ENCODE data around the gene MSANTD2. TPM values are rescaled to one million over a fixed set of nuclear protein-coding genes. Genes with fewer than 3 reads are reported as not detected.

MSANTD2 gene
- total RNA-seq, 2 experiments from 2014 or later, result 9.5 to 10.5 TPM

- H3K27ac Mint-ChIP-seq, result no peak overlapping the region
- no peaks in the 10 kb centered on the region for H3K9me3 Mint-ChIP-seq
- no peak for DNase-seq
- ChIA-PET POLR2A (no interaction called here), CTCF (no interaction called here)
- no peak overlapping the region for H3K4me3 Mint-ChIP-seq
- H3K4me1 Mint-ChIP-seq, result no peaks in the 10 kb centered on the region
- H3K36me3 Mint-ChIP-seq (ENCODE audit: low read depth), result no peaks in the 10 kb centered on the region
- peaks cover 30% of the 10 kb centered on the region for H3K27me3 Mint-ChIP-seq
Observed at GRCh38 chr11:124811399-124812125, 11.4 kb upstream of the MSANTD2 start.

DNA sequence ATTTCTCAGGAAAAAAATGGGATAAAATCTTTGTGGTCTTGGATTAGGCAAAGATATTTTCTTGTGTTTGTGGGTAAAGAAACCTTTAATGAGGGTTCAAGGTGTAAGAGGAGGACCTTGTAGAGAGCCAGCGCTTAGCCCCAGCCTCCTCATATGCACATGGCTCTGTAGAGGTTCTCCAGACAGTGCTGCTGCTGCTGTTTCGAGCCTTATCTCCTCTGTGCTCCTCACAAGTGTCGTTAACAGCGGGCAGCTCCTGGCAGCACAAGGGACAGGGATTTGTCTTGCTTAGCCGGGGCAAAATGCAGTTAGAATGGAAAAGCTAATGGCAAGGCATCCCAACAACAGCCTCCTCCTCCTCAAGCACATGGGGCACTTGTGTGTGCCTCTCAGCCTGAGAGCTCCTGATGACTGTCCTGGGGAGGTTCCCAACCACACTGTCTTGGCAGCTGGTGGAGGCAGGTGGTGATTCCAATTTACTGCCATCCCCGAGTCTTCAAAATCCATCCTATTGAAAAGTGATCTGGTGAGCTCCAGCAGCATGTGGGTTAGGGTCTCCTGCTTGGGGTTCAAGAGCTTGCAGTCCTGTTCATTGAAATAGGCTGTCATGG, 7.6 kb upstream of the MSANTD2 start:
- H3K4me3 Mint-ChIP-seq, result no peak overlapping the region
- H3K9me3 Mint-ChIP-seq, result no peaks in the 10 kb centered on the region
- no peak overlapping the region for H3K27ac Mint-ChIP-seq
- no peak for DNase-seq
- peaks cover 14% of the 10 kb centered on the region for H3K27me3 Mint-ChIP-seq
- H3K4me1 Mint-ChIP-seq, result no peaks in the 10 kb centered on the region
- no peaks in the 10 kb centered on the region for H3K36me3 Mint-ChIP-seq (ENCODE audit: low read depth)
- POLR2A ChIA-PET, result no interaction called here
- CTCF ChIA-PET, result interaction anchor here (0.6 to 1.1 kb wide), 2 partner anchors 50 to 1561 kb away, joined by 4 to 5 read pairs; no protein-coding TSS in a partner anchor

DNA sequence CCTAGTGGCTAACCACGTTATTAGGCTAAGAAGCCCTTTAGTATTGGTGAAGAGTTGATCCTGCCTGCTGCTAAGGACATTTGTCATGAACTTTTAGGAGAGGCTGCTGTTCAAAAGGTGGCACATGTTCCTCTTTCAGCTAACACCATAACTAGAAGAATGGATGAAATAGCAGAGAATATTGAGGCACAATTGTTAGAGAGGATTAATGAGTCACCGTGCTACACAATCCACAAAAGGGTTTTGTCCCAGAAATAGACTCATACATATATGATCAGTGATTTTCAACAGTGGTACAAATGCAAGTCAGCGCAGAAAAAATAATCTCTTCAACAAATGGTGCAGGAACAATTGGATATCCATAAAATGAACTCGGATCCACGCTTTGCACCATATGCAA, 7.0 kb upstream of the MSANTD2 start:
- Mint-ChIP-seq H3K4me3 (no peak overlapping the region), H3K27me3 (peaks cover 8% of the 10 kb centered on the region), H3K4me1 (no peaks in the 10 kb centered on the region), H3K9me3 (no peaks in the 10 kb centered on the region), H3K27ac (no peak overlapping the region), H3K36me3 (ENCODE audit: low read depth) (no peaks in the 10 kb centered on the region)
- CTCF ChIA-PET, result interaction anchor here (0.6 to 1.1 kb wide), 6 partner anchors 17 to 183 kb away, joined by 3 to 5 read pairs (median 4); no protein-coding TSS in a partner anchor
- POLR2A ChIA-PET, result interaction anchor here (0.6 kb wide), 1 partner anchor 61 kb away, joined by 3 read pairs; no protein-coding TSS in a partner anchor
- no peak for DNase-seq

GRCh38 chr11:124804884-124805283, 4.7 kb upstream of the MSANTD2 start:
- CTCF ChIA-PET, result interaction anchor here (1.4 to 1.9 kb wide), 2 partner anchors 11 to 47 kb away, joined by 3 to 10 read pairs; no protein-coding TSS in a partner anchor
- Mint-ChIP-seq H3K4me3 (no peak overlapping the region), H3K27me3 (no peaks in the 10 kb centered on the region), H3K9me3 (no peaks in the 10 kb centered on the region), H3K36me3 (ENCODE audit: low read depth) (no peaks in the 10 kb centered on the region), H3K27ac (no peak overlapping the region), H3K4me1 (peaks cover 13% of the 10 kb centered on the region)
- POLR2A ChIA-PET, result interaction anchor here (0.6 kb wide), 1 partner anchor 72 kb away, joined by 3 read pairs; no protein-coding TSS in a partner anchor
- DNase-seq, result no peak

- Mint-ChIP-seq H3K36me3 (ENCODE audit: low read depth) (no peaks in the 10 kb centered on the region), H3K9me3 (no peaks in the 10 kb centered on the region), H3K27me3 (no peaks in the 10 kb centered on the region), H3K4me3 (peak overlapping the region; percentile 72), H3K27ac (peak overlapping the region; percentile 66), H3K4me1 (peaks cover 30% of the 10 kb centered on the region)
- ChIA-PET POLR2A (no interaction called here), CTCF (interaction anchor here (0.7 to 2.7 kb wide), 6 partner anchors 11 to 55 kb away, joined by 3 to 12 read pairs (median 6); no protein-coding TSS in a partner anchor)
- DNase-seq, result no peak
Observed at GRCh38 chr11:124801636-124802312, 1.6 kb upstream of the MSANTD2 start.

DNA sequence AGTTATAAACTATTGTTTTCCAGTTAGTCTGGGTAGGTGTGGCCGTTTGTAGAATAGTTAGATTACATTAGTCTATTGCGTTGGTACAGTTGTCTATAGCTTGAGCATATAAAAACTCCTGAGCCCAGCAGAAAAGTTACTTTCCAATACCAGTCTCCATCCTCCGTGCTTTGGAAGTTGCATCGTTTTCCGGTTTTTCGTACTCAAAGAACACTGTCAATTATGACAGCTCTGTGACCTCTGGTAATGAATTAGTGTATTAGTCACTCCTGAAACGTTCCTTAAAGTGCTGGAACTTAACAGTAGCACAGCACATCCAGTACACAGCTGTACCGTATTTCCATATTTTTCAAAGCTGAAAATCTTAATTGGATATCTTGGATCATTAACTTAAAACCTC, 808 bp upstream of the MSANTD2 start:
- Mint-ChIP-seq H3K4me3 (peak overlapping the region; percentile 72), H3K4me1 (peaks cover 34% of the 10 kb centered on the region), H3K9me3 (no peaks in the 10 kb centered on the region), H3K27ac (peak overlapping the region; percentile 92), H3K27me3 (no peaks in the 10 kb centered on the region), H3K36me3 (ENCODE audit: low read depth) (no peaks in the 10 kb centered on the region)
- ChIA-PET POLR2A (no interaction called here), CTCF (interaction anchor here (0.7 to 2.7 kb wide), 6 partner anchors 11 to 55 kb away, joined by 3 to 12 read pairs (median 6); no protein-coding TSS in a partner anchor)
- no peak for DNase-seq

GRCh38 chr11:124799348-124800225, 619 bp downstream of the MSANTD2 start:
- CTCF ChIA-PET, result interaction anchor here (0.8 to 2.7 kb wide), 9 partner anchors 9 to 131 kb away, joined by 3 to 12 read pairs (median 5); no protein-coding TSS in a partner anchor

GRCh38 chr11:124798991-124799347, 1.2 kb downstream of the MSANTD2 start:
- Mint-ChIP-seq H3K36me3 (ENCODE audit: low read depth) (no peaks in the 10 kb centered on the region), H3K4me3 (peak overlapping the region; percentile 86), H3K4me1 (peaks cover 37% of the 10 kb centered on the region), H3K27me3 (no peaks in the 10 kb centered on the region), H3K27ac (peak overlapping the region; percentile 94), H3K9me3 (no peaks in the 10 kb centered on the region)
- ChIA-PET CTCF (interaction anchor here (0.9 to 1.6 kb wide), 9 partner anchors 14 to 130 kb away, joined by 3 to 7 read pairs (median 4); no protein-coding TSS in a partner anchor), POLR2A (no interaction called here)
- no peak for DNase-seq

More at GRCh38 chr11:124799348-124800225, 619 bp downstream of the MSANTD2 start:
- Mint-ChIP-seq H3K27me3 (no peaks in the 10 kb centered on the region), H3K4me3 (peak overlapping the region; percentile 86), H3K4me1 (peaks cover 34% of the 10 kb centered on the region), H3K9me3 (no peaks in the 10 kb centered on the region), H3K27ac (peak overlapping the region; percentile 94), H3K36me3 (ENCODE audit: low read depth) (no peaks in the 10 kb centered on the region)
- POLR2A ChIA-PET, result interaction anchor here (0.6 kb wide), 2 partner anchors 37 to 128 kb away, joined by 4 to 5 read pairs; no protein-coding TSS in a partner anchor
- peak; percentile 47 for DNase-seq

DNA sequence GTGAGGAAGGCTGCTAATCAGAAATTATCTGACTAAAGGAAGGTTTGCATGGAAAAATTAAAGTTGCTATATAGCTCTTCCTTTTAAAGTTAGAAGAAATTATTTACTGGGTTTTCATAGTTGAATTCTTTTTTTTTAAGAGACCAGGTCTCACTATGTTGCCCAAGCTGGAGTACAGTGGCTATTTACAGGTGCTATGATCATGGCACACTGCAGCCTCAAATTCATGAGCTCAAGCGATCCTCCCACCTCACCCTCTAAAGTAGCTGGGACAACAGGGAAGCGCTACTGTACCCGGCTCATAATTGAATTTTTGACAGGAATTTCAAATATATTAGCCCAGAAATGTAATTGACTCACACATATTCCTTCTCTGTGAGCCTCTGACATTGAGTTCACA, 3.9 kb downstream of the MSANTD2 start:
- peaks cover 46% of the 10 kb centered on the region for H3K4me1 Mint-ChIP-seq

DNA sequence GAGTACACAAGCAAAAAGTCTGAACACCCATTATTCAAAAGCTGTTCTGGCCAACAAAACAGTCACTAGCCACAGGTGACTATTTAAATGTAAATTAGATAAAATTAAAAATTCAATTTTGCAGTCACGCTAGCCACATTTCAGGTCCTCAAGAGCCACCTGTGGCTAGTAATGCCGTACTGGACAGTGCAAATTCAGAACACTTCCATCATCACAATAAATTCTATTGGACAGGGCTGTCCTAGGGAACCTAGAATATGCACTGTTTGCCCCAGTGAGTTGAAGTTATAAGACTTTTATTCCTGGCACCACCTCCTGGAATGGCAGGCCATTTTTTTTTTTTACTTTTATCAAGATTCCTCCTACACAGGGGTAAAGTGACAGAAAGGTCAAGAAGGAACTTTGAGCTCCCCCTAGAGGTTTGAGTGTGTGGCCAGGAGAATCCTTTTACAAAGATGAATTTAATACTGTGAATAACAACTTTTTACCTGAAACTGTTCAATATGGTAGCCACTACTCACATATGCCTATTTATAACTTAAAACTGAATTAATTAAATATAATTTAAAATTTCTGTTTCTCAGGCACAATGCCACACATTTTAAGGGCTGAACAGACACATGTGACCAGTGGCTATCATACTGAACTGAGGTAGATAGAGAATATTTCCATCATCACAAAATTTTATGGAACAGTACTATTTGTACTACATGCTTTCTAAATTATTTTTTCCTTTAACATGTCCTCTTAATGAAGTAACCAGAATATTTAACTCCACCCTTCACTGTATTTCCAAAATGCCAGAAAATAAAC, 6.5 kb downstream of the MSANTD2 start:
- DNase-seq, result peak; percentile 46
- H3K9me3 Mint-ChIP-seq, result no peaks in the 10 kb centered on the region

More for the DNA sequence above, 3.9 kb downstream of the MSANTD2 start:
- H3K9me3 Mint-ChIP-seq, result no peaks in the 10 kb centered on the region
- CTCF ChIA-PET, result interaction anchor here (1.1 kb wide), 1 partner anchor 127 kb away, joined by 5 read pairs; no protein-coding TSS in a partner anchor
- no peak overlapping the region for H3K27ac Mint-ChIP-seq
- no peaks in the 10 kb centered on the region for H3K36me3 Mint-ChIP-seq (ENCODE audit: low read depth)
- DNase-seq, result no peak
- no peaks in the 10 kb centered on the region for H3K27me3 Mint-ChIP-seq
- H3K4me3 Mint-ChIP-seq, result no peak overlapping the region
- POLR2A ChIA-PET, result no interaction called here

GRCh38 chr11:124791626-124792341, 8.4 kb downstream of the MSANTD2 start:
- Mint-ChIP-seq H3K4me3 (no peak overlapping the region), H3K4me1 (peaks cover 35% of the 10 kb centered on the region), H3K27ac (peak overlapping the region; percentile 60), H3K9me3 (no peaks in the 10 kb centered on the region), H3K36me3 (ENCODE audit: low read depth) (no peaks in the 10 kb centered on the region), H3K27me3 (no peaks in the 10 kb centered on the region)
- no peak for DNase-seq
- POLR2A ChIA-PET, result no interaction called here
- CTCF ChIA-PET, result no interaction called here

More for the DNA sequence above, 6.5 kb downstream of the MSANTD2 start:
- ChIA-PET CTCF (interaction anchor here (0.7 to 2.7 kb wide), 12 partner anchors 11 to 177 kb away, joined by 3 to 10 read pairs (median 3); no protein-coding TSS in a partner anchor), POLR2A (no interaction called here)
- Mint-ChIP-seq H3K36me3 (ENCODE audit: low read depth) (no peaks in the 10 kb centered on the region), H3K27me3 (no peaks in the 10 kb centered on the region), H3K4me3 (no peak overlapping the region), H3K4me1 (peaks cover 45% of the 10 kb centered on the region), H3K27ac (no peak overlapping the region)
